HEK293 (cell line): ENCODE data around the gene GATA3.

Experiments used
- BCL11B ChIP-seq: fragments of 450-650 bp; formaldehyde crosslinking; IDR thresholded peaks from 2 replicates; pipeline ENCODE4 v1.5.1; 2016; ENCODE audit warnings: low read depth, missing biosample characterization, missing genetic modification characterization
- FEZF1 ChIP-seq: fragments of 450-650 bp; formaldehyde crosslinking; IDR thresholded peaks from 2 replicates; pipeline ENCODE4 v1.5.1; 2016; ENCODE audit warnings: missing biosample characterization, missing genetic modification characterization
- MEIS1 ChIP-seq: sonication (generic); formaldehyde crosslinking; IDR thresholded peaks from 2 replicates; pipeline ENCODE4 v1.8.1; 2022; ENCODE audit warnings: missing genetic modification reagents, mild to moderate bottlenecking, borderline replicate concordance
- OSR2 ChIP-seq: fragments of 450-650 bp; formaldehyde crosslinking; IDR thresholded peaks from 2 replicates; pipeline ENCODE4 v1.5.1; 2016; ENCODE audit warnings: missing biosample characterization, missing genetic modification characterization
- REPIN1 ChIP-seq: fragments of 450-650 bp; formaldehyde crosslinking; IDR thresholded peaks from 2 replicates; pipeline ENCODE4 v1.5.1; 2017; ENCODE audit warnings: missing biosample characterization, missing genetic modification characterization, low read depth
- SALL2 ChIP-seq: fragments of 450-650 bp; formaldehyde crosslinking; IDR thresholded peaks from 2 replicates; pipeline ENCODE4 v1.5.0; 2017; ENCODE audit warnings: missing biosample characterization, mild to moderate bottlenecking, missing genetic modification characterization, borderline replicate concordance
- ZBTB17 ChIP-seq: fragments of 450-650 bp; formaldehyde crosslinking; IDR thresholded peaks from 2 replicates; pipeline ENCODE4 v1.5.1; 2016; ENCODE audit warnings: missing biosample characterization, missing genetic modification characterization
- ZBTB49 ChIP-seq: fragments of 450-650 bp; formaldehyde crosslinking; IDR thresholded peaks from 2 replicates; pipeline ENCODE4 v1.5.1; 2016; ENCODE audit warnings: missing biosample characterization, missing genetic modification characterization, low read depth
- ZFP41 ChIP-seq: fragments of 450-650 bp; formaldehyde crosslinking; IDR thresholded peaks from 2 replicates; pipeline ENCODE4 v1.5.1; 2016; ENCODE audit warnings: missing biosample characterization, missing genetic modification characterization, borderline replicate concordance
- ZNF16 ChIP-seq: fragments of 450-650 bp; formaldehyde crosslinking; IDR thresholded peaks from 2 replicates; pipeline ENCODE4 v1.5.1; 2016; ENCODE audit warnings: low read depth, missing biosample characterization, missing genetic modification characterization
- ZNF169 ChIP-seq: fragments of 450-650 bp; formaldehyde crosslinking; IDR thresholded peaks from 2 replicates; pipeline ENCODE4 v1.5.1; 2016; ENCODE audit warnings: missing biosample characterization, missing genetic modification characterization
- ZNF174 ChIP-seq: fragments of 450-650 bp; formaldehyde crosslinking; IDR thresholded peaks from 2 replicates; pipeline ENCODE4 v1.5.0; 2017; ENCODE audit warnings: missing biosample characterization, mild to moderate bottlenecking, missing genetic modification characterization
- ZNF239 ChIP-seq: fragments of 450-650 bp; formaldehyde crosslinking; IDR thresholded peaks from 2 replicates; pipeline ENCODE4 v1.5.1; 2016; ENCODE audit warnings: missing biosample characterization, missing genetic modification characterization
- ZNF248 ChIP-seq: fragments of 450-650 bp; formaldehyde crosslinking; IDR thresholded peaks from 2 replicates; pipeline ENCODE4 v1.5.1; 2017; ENCODE audit warnings: missing biosample characterization, missing genetic modification characterization
- ZNF335 ChIP-seq: fragments of 450-650 bp; formaldehyde crosslinking; conservative IDR thresholded peaks from 2 replicates; pipeline ENCODE4 v1.5.1; 2016; ENCODE audit warnings: missing biosample characterization, missing genetic modification characterization
- ZNF37A ChIP-seq: fragments of 450-650 bp; IDR thresholded peaks from 2 replicates; pipeline ENCODE4 v1.5.1; 2018; ENCODE audit warnings: missing biosample characterization, missing genetic modification characterization
- ZNF433 ChIP-seq: fragments of 450-650 bp; formaldehyde crosslinking; IDR thresholded peaks from 2 replicates; pipeline ENCODE4 v1.5.1; 2016; ENCODE audit warnings: missing biosample characterization, missing genetic modification characterization, low read depth
- ZNF473 ChIP-seq: fragments of 450-650 bp; formaldehyde crosslinking; IDR thresholded peaks from 2 replicates; pipeline ENCODE4 v1.5.1; 2017; ENCODE audit warnings: missing biosample characterization, missing genetic modification characterization
- ZNF48 ChIP-seq: fragments of 450-650 bp; formaldehyde crosslinking; IDR thresholded peaks from 2 replicates; pipeline ENCODE4 v1.5.1; 2016; ENCODE audit warnings: missing biosample characterization, missing genetic modification characterization
- ZNF558 ChIP-seq: fragments of 450-650 bp; formaldehyde crosslinking; IDR thresholded peaks from 2 replicates; pipeline ENCODE4 v1.5.1; 2016; ENCODE audit warnings: missing biosample characterization, missing genetic modification characterization
- ZNF560 ChIP-seq: fragments of 450-650 bp; formaldehyde crosslinking; IDR thresholded peaks from 2 replicates; pipeline ENCODE4 v1.5.1; 2017; ENCODE audit warnings: missing biosample characterization, missing genetic modification characterization, borderline replicate concordance
- ZNF571 ChIP-seq: fragments of 450-650 bp; formaldehyde crosslinking; IDR thresholded peaks from 2 replicates; pipeline ENCODE4 v1.5.0; 2017; ENCODE audit warnings: missing biosample characterization, missing genetic modification characterization
- ZNF585B ChIP-seq: fragments of 450-650 bp; formaldehyde crosslinking; IDR thresholded peaks from 2 replicates; pipeline ENCODE4 v1.5.1; 2016; ENCODE audit warnings: missing biosample characterization, missing genetic modification characterization
- ZNF621 ChIP-seq: fragments of 450-650 bp; formaldehyde crosslinking; IDR thresholded peaks from 2 replicates; pipeline ENCODE4 v1.5.1; 2017; ENCODE audit warnings: missing biosample characterization, missing genetic modification characterization
- ZNF623 ChIP-seq: fragments of 450-650 bp; formaldehyde crosslinking; IDR thresholded peaks from 2 replicates; pipeline ENCODE4 v1.5.1; 2016; ENCODE audit warnings: missing biosample characterization, missing genetic modification characterization
- ZNF654 ChIP-seq: fragments of 450-650 bp; formaldehyde crosslinking; IDR thresholded peaks from 2 replicates; pipeline ENCODE4 v1.5.1; 2016; ENCODE audit warnings: low read depth, missing biosample characterization, missing genetic modification characterization
- ZNF704 ChIP-seq: fragments of 450-650 bp; formaldehyde crosslinking; IDR thresholded peaks from 2 replicates; pipeline ENCODE4 v1.5.1; 2016; ENCODE audit warnings: missing biosample characterization, missing genetic modification characterization
- ZNF777 ChIP-seq: fragments of 450-650 bp; formaldehyde crosslinking; IDR thresholded peaks from 2 replicates; pipeline ENCODE4 v1.5.1; 2017; ENCODE audit warnings: missing biosample characterization, missing genetic modification characterization, borderline replicate concordance
- ZSCAN16 ChIP-seq: fragments of 450-650 bp; formaldehyde crosslinking; IDR thresholded peaks from 2 replicates; pipeline ENCODE4 v1.5.1; 2016; ENCODE audit warnings: missing biosample characterization, missing genetic modification characterization
- ZSCAN18 ChIP-seq: fragments of 450-650 bp; formaldehyde crosslinking; IDR thresholded peaks from 2 replicates; pipeline ENCODE4 v1.5.1; 2016; ENCODE audit warnings: missing biosample characterization, missing genetic modification characterization
- ZXDB ChIP-seq: fragments of 450-650 bp; formaldehyde crosslinking; IDR thresholded peaks from 2 replicates; pipeline ENCODE4 v1.5.1; 2016; ENCODE audit warnings: missing biosample characterization, missing genetic modification characterization
- TF ChIP-seq, protein P1 (sequence below): fragments of 450-650 bp; formaldehyde crosslinking; IDR thresholded peaks from 2 replicates; pipeline ENCODE4 v1.5.1; 2016; ENCODE audit warnings: missing biosample characterization, missing genetic modification characterization
- TF ChIP-seq, protein P2 (sequence below): fragments of 450-650 bp; formaldehyde crosslinking; IDR thresholded peaks from 2 replicates; pipeline ENCODE4 v1.5.1; 2016; ENCODE audit warnings: missing biosample characterization, missing genetic modification characterization

GATA3 gene

DNA sequence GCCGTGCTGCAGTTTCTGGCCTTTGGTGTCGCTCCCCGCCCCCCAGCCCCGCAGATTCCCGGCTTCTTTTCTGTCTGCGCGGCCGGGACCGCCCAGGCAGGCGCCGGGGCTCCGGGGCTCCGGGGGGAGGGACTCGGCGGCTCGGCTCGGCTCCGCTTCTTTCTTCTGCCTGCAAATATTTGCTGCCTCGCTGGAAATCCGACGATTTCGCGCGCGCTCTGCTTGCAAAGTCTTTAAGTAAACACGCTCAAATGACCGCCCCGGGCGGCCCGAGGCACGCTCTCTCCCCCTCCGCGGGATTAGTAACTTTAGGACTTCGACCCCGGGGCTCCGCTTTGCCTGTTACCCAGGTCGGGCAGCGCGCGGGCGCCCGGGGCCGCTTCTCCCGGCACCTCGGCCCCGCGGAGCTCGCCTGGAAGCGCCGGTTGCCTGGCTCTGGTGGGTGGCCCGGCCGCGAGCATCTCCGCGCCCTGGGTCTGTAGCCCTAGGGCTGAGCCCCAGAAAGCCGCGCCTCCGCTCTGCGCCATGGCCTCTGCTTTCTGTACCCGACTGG is 3.9 kb upstream of the GATA3 start (continued):
- TF ChIP-seq BCL11B (tag by site-specific recombination) (no peak), ZNF777 (tag by site-specific recombination) (no peak), ZBTB17 (tag by site-specific recombination) (peak; percentile 80), ZNF621 (tag by site-specific recombination) (no peak), ZNF585B (tag by site-specific recombination) (no peak), ZXDB (no peak), ZNF571 (tag by site-specific recombination) (no peak), ZFP41 (tag by site-specific recombination) (no peak), ZNF174 (no peak), ZNF169 (no peak), ZNF560 (no peak), ZNF704 (tag by site-specific recombination) (no peak), ZSCAN18 (tag by site-specific recombination) (no peak), ZBTB49 (tag by site-specific recombination) (no peak), MEIS1 (no peak), ZNF654 (tag by site-specific recombination) (no peak), ZNF248 (no peak), OSR2 (tag by site-specific recombination) (no peak), ZNF48 (tag by site-specific recombination) (no peak), FEZF1 (tag by site-specific recombination) (no peak; the same call in 1 of the 2 replicates), ZNF335 (peak; percentile 88), ZNF433 (tag by site-specific recombination) (no peak), ZNF239 (tag by site-specific recombination) (no peak), ZNF16 (tag by site-specific recombination) (no peak), REPIN1 (tag by site-specific recombination) (no peak), ZNF473 (no peak), ZNF558 (tag by site-specific recombination) (no peak), ZNF37A (tag by site-specific recombination) (no peak), SALL2 (tag by site-specific recombination) (no peak), ZNF623 (no peak), ZSCAN16 (tag by site-specific recombination) (no peak)
- TF ChIP-seq, protein P1, sequence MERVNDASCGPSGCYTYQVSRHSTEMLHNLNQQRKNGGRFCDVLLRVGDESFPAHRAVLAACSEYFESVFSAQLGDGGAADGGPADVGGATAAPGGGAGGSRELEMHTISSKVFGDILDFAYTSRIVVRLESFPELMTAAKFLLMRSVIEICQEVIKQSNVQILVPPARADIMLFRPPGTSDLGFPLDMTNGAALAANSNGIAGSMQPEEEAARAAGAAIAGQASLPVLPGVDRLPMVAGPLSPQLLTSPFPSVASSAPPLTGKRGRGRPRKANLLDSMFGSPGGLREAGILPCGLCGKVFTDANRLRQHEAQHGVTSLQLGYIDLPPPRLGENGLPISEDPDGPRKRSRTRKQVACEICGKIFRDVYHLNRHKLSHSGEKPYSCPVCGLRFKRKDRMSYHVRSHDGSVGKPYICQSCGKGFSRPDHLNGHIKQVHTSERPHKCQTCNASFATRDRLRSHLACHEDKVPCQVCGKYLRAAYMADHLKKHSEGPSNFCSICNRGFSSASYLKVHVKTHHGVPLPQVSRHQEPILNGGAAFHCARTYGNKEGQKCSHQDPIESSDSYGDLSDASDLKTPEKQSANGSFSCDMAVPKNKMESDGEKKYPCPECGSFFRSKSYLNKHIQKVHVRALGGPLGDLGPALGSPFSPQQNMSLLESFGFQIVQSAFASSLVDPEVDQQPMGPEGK (tag by site-specific recombination) = peak; percentile 9; the same call in 1 of the 2 replicates
- TF ChIP-seq, protein P2, sequence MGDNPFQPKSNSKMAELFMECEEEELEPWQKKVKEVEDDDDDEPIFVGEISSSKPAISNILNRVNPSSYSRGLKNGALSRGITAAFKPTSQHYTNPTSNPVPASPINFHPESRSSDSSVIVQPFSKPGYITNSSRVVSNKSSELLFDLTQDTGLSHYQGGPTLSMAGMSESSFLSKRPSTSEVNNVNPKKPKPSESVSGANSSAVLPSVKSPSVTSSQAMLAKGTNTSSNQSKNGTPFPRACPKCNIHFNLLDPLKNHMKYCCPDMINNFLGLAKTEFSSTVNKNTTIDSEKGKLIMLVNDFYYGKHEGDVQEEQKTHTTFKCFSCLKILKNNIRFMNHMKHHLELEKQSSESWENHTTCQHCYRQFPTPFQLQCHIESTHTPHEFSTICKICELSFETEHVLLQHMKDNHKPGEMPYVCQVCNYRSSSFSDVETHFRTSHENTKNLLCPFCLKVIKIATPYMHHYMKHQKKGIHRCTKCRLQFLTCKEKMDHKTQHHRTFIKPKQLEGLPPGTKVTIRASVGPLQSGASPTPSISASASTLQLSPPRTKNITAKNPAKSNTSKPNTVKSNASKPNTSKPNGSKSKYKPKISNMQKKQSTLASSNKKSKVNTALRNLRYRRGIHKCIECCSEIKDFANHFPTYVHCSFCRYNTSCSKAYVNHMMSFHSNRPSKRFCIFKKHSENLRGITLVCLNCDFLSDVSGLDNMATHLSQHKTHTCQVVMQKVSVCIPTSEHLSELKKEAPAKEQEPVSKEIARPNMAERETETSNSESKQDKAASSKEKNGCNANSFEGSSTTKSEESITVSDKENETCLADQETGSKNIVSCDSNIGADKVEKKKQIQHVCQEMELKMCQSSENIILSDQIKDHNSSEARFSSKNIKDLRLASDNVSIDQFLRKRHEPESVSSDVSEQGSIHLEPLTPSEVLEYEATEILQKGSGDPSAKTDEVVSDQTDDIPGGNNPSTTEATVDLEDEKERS (tag by site-specific recombination) = no peak
